ENCODE measurements around the gene ATXN7.

DNA sequence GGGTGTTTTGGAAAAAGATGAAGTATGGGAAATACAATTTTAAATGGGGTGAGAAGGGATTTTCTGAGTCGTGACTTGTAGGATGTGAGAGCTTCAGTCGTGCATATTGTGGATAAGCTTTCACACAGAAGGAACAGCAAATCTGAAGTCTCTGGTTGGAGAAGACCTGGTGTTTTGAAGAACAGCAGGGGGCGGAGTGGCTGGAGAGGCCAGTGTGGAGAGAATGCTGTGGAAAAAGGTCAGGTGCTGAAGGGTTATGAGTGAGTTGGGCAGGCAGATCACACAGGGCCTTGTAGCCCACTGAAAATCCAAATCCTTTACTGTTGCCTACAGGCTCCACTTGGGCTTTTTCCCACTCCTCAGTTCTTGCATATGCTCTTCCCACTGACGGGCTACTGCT lies 62.6 kb downstream of the ATXN7 start:
- TF ChIP-seq, protein P1, sequence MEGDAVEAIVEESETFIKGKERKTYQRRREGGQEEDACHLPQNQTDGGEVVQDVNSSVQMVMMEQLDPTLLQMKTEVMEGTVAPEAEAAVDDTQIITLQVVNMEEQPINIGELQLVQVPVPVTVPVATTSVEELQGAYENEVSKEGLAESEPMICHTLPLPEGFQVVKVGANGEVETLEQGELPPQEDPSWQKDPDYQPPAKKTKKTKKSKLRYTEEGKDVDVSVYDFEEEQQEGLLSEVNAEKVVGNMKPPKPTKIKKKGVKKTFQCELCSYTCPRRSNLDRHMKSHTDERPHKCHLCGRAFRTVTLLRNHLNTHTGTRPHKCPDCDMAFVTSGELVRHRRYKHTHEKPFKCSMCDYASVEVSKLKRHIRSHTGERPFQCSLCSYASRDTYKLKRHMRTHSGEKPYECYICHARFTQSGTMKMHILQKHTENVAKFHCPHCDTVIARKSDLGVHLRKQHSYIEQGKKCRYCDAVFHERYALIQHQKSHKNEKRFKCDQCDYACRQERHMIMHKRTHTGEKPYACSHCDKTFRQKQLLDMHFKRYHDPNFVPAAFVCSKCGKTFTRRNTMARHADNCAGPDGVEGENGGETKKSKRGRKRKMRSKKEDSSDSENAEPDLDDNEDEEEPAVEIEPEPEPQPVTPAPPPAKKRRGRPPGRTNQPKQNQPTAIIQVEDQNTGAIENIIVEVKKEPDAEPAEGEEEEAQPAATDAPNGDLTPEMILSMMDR (IDR thresholded peaks at IDR 0.05) = no peak
- TF ChIP-seq POLR2AphosphoS5 (IDR thresholded peaks at IDR 0.05) = no peak
